Neural progenitor cell (in vitro differentiated cells): Measurements from ENCODE around the gene AGPAT4.

Source experiments
- EZH2phosphoT487 ChIP-seq: fragments of 200-600 bp; sonication (generic); IDR thresholded peaks from 2 replicates; pipeline ENCODE4 v1.6.1; 2017; ENCODE audit warnings: antibody characterized with exemption
- TF ChIP-seq, protein P1 (sequence below): fragments of 200-600 bp; sonication (generic); IDR thresholded peaks from 2 replicates; pipeline ENCODE4 v1.5.1; 2017; ENCODE audit warnings: antibody characterized with exemption, mild to moderate bottlenecking

DNA sequence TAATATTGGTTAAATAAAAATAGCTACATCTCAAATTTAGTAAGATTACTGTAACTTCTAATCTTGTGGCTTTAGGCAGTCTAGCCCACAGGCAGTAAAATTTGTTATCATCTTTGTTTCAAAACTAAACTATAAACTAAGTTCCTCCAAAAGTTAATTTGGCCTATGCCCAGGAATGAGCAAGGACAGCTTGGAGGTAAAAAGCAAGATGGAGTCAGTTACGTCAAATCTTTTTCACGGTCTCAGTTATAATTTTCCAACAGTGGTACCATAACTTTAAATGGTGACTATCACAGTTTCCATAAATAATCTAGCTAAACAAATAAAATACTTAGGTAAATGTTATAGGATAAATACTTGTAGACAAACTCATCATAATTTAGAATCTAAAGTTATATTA is 63.0 kb downstream of the AGPAT4 start:
- TF ChIP-seq, protein P1, sequence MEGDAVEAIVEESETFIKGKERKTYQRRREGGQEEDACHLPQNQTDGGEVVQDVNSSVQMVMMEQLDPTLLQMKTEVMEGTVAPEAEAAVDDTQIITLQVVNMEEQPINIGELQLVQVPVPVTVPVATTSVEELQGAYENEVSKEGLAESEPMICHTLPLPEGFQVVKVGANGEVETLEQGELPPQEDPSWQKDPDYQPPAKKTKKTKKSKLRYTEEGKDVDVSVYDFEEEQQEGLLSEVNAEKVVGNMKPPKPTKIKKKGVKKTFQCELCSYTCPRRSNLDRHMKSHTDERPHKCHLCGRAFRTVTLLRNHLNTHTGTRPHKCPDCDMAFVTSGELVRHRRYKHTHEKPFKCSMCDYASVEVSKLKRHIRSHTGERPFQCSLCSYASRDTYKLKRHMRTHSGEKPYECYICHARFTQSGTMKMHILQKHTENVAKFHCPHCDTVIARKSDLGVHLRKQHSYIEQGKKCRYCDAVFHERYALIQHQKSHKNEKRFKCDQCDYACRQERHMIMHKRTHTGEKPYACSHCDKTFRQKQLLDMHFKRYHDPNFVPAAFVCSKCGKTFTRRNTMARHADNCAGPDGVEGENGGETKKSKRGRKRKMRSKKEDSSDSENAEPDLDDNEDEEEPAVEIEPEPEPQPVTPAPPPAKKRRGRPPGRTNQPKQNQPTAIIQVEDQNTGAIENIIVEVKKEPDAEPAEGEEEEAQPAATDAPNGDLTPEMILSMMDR = no peak
- TF ChIP-seq EZH2phosphoT487 = no peak
